ENCODE results near the gene PTPN6. TPM values are rescaled to one million over a fixed set of nuclear protein-coding genes. Genes with fewer than 3 reads are reported as not detected.
A peak's percentile ranks its signal among the peaks of the same experiment; 100 is the strongest.

PTPN6 gene
- total and polyA plus RNA-seq, 4 donors: 5.7 to 9.3 (median 8.2) TPM

DNA sequence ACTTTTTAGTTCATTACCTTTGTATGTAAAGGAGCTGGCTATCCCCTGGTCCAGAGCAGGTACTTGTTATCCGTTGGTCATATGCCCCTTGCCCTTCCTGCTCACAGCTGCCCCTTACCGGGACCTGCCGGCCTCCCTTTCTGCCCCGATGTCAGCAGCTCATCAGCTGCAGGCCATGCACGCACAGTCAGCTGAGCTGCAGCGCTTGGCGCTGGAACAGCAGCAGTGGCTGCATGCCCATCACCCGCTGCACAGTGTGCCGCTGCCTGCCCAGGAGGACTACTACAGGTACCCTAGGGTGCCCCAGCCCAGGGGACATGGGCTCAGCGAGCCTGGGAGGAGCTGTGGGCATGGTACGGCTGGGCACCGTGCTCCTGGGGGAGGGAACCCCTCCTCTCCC, 9.9 kb upstream of the PTPN6 start:
- Histone ChIP-seq H3K27ac (ENCODE audit: low read depth, low read length) (no peak overlapping the region), H3K4me1 (ENCODE audit: control insufficient read depth, insufficient read depth, low read length) (peaks cover 72% of the 10 kb centered on the region), H3K9me3 (ENCODE audit: control insufficient read depth, insufficient read depth, low read length) (no peaks in the 10 kb centered on the region), H3K36me3 (ENCODE audit: control insufficient read depth, insufficient read depth, low read length) (peaks cover 69% of the 10 kb centered on the region), H3K27me3 (ENCODE audit: control insufficient read depth, insufficient read depth, low read length) (no peaks in the 10 kb centered on the region), H3K4me3 (ENCODE audit: low read depth, low read length) (no peak overlapping the region)
- WGBS (ENCODE audit: insufficient coverage): 83% methylated on average over 10 of the region's 12 CpGs
- DNase-seq (ENCODE audit: low read depth in 4 of 6, low spot score in 6 of 6): no peak

- Histone ChIP-seq H3K4me3 (ENCODE audit: low read depth, low read length) (no peak overlapping the region), H3K4me1 (ENCODE audit: control insufficient read depth, insufficient read depth, low read length) (peaks cover 72% of the 10 kb centered on the region), H3K27ac (ENCODE audit: low read depth, low read length) (no peak overlapping the region), H3K36me3 (ENCODE audit: control insufficient read depth, insufficient read depth, low read length) (peaks cover 69% of the 10 kb centered on the region), H3K27me3 (ENCODE audit: control insufficient read depth, insufficient read depth, low read length) (no peaks in the 10 kb centered on the region), H3K9me3 (ENCODE audit: control insufficient read depth, insufficient read depth, low read length) (no peaks in the 10 kb centered on the region)
- 70% methylated on average over 2 of the region's 12 CpGs for WGBS (ENCODE audit: insufficient coverage)
- no peak for DNase-seq (ENCODE audit: low read depth in 4 of 6, low spot score in 6 of 6)
Observed at GRCh38 chr12:6941782-6942181, 9.4 kb upstream of the PTPN6 start.

- H3K36me3 ChIP-seq (ENCODE audit: control insufficient read depth, insufficient read depth, low read length): peaks cover 68% of the 10 kb centered on the region
- peak overlapping the region; percentile 99 for H3K27ac ChIP-seq (ENCODE audit: low read depth, low read length)
- 88% methylated on average over 11 of the region's 11 CpGs for WGBS (ENCODE audit: insufficient coverage)
- no peak for DNase-seq (ENCODE audit: low read depth in 4 of 6, low spot score in 6 of 6)
- H3K27me3 ChIP-seq (ENCODE audit: control insufficient read depth, insufficient read depth, low read length): no peaks in the 10 kb centered on the region
- H3K4me1 ChIP-seq (ENCODE audit: control insufficient read depth, insufficient read depth, low read length): peaks cover 69% of the 10 kb centered on the region
- H3K9me3 ChIP-seq (ENCODE audit: control insufficient read depth, insufficient read depth, low read length): no peaks in the 10 kb centered on the region
- no peak overlapping the region for H3K4me3 ChIP-seq (ENCODE audit: low read depth, low read length)
Observed at GRCh38 chr12:6942331-6942665, 8.9 kb upstream of the PTPN6 start.

- H3K9me3 ChIP-seq (ENCODE audit: control insufficient read depth, insufficient read depth, low read length): no peaks in the 10 kb centered on the region
- 0% methylated on average over 6 of the region's 13 CpGs for WGBS (ENCODE audit: insufficient coverage)
- H3K36me3 ChIP-seq (ENCODE audit: control insufficient read depth, insufficient read depth, low read length): peaks cover 65% of the 10 kb centered on the region
- DNase-seq (ENCODE audit: low read depth in 4 of 6, low spot score in 6 of 6): peak in 5 of 6 donors; percentile 70 to 98 (median 88)
- H3K4me1 ChIP-seq (ENCODE audit: control insufficient read depth, insufficient read depth, low read length): peaks cover 59% of the 10 kb centered on the region
- peak overlapping the region; percentile 96 for H3K4me3 ChIP-seq (ENCODE audit: low read depth, low read length)
- no peaks in the 10 kb centered on the region for H3K27me3 ChIP-seq (ENCODE audit: control insufficient read depth, insufficient read depth, low read length)
- H3K27ac ChIP-seq (ENCODE audit: low read depth, low read length): peak overlapping the region; percentile 99
Observed at GRCh38 chr12:6943389-6943721, 7.8 kb upstream of the PTPN6 start.

- Histone ChIP-seq H3K27me3 (ENCODE audit: control insufficient read depth, insufficient read depth, low read length) (no peaks in the 10 kb centered on the region), H3K36me3 (ENCODE audit: control insufficient read depth, insufficient read depth, low read length) (peaks cover 60% of the 10 kb centered on the region), H3K27ac (ENCODE audit: low read depth, low read length) (peak within 1 kb of the TSS; percentile 99), H3K4me3 (ENCODE audit: low read depth, low read length) (peak within 1 kb of the TSS; percentile 96), H3K4me1 (ENCODE audit: control insufficient read depth, insufficient read depth, low read length) (peaks cover 54% of the 10 kb centered on the region), H3K9me3 (ENCODE audit: control insufficient read depth, insufficient read depth, low read length) (no peaks in the 10 kb centered on the region)
- peak; percentile 61 to 96 (median 87) for DNase-seq (ENCODE audit: low read depth in 4 of 6, low spot score in 6 of 6)
- WGBS (ENCODE audit: insufficient coverage): under 1% methylated on average over 30 of the region's 31 CpGs
Observed at GRCh38 chr12:6943722-6944380, 7.3 kb upstream of the PTPN6 start, which contains the start of the genes C12orf57 and RNU7-1. TSS of gene C12orf57 (plus strand) at chr12:6944022. CDS start at chr12:6944122, 100 bp downstream. TSS of gene RNU7-1 (plus strand) at chr12:6943816.

DNA sequence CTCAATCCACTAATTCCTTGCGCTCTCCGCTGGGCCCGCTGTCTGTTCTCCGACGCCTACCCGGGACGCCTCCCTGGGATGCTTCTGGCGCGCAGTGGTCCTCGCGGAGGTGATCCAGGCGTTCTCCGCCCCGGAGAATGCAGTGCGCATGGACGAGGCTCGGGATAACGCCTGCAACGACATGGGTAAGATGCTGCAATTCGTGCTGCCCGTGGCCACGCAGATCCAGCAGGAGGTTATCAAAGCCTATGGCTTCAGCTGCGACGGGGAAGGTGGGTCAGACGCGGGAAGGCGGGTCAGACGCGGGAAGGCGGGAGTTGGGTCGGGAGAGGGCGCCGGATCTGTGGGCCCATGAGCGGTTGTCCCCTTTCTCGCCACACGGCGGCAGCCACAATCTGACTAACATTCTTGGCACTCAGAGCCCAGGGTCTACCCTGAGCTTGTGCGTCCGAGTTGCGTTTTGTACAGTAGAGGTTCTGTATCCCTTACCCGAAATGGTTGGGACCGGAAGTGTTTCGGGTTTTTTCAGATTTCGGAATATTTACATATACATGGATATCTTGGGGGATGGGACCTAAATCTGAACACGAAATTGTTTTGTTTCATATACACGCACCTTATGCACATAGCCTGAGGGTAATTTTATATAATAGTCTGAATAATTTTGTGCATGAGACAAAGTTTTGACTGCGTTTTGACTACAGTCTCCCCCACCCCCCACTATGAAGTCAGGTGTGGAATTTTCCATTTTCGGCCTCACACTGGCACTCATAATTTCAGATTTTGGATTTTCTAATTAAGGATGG, 6.6 kb upstream of the PTPN6 start:
- DNase-seq (ENCODE audit: low read depth in 4 of 6, low spot score in 6 of 6): peak in 5 of 6 donors; percentile 87 to 98 (median 89)
- WGBS (ENCODE audit: insufficient coverage): 0% methylated on average over 37 of the region's 48 CpGs
- Histone ChIP-seq H3K36me3 (ENCODE audit: control insufficient read depth, insufficient read depth, low read length) (peaks cover 53% of the 10 kb centered on the region), H3K4me3 (ENCODE audit: low read depth, low read length) (peak overlapping the region; percentile 96), H3K27me3 (ENCODE audit: control insufficient read depth, insufficient read depth, low read length) (no peaks in the 10 kb centered on the region), H3K9me3 (ENCODE audit: control insufficient read depth, insufficient read depth, low read length) (no peaks in the 10 kb centered on the region), H3K27ac (ENCODE audit: low read depth, low read length) (peak overlapping the region; percentile 99), H3K4me1 (ENCODE audit: control insufficient read depth, insufficient read depth, low read length) (peaks cover 51% of the 10 kb centered on the region)

DNA sequence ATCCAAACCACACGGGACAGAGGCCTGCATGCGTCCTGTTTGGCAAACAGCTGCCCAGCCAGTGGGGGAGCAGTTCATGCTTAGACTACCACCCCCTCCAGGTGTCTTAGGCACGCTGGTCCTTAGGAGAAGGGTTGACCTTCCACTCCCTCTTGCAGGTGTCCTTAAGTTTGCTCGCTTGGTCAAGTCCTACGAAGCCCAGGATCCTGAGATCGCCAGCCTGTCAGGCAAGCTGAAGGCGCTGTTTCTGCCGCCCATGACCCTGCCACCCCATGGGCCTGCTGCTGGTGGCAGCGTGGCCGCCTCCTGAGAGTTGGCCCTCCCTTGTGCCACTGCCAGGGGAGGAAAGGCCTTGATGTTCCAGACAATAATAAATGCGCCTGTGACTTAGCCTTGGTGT, 5.5 kb upstream of the PTPN6 start:
- DNase-seq (ENCODE audit: low read depth in 4 of 6, low spot score in 6 of 6): no peak
- no peaks in the 10 kb centered on the region for H3K27me3 ChIP-seq (ENCODE audit: control insufficient read depth, insufficient read depth, low read length)
- H3K36me3 ChIP-seq (ENCODE audit: control insufficient read depth, insufficient read depth, low read length): peaks cover 43% of the 10 kb centered on the region
- no peak overlapping the region for H3K4me3 ChIP-seq (ENCODE audit: low read depth, low read length)
- H3K9me3 ChIP-seq (ENCODE audit: control insufficient read depth, insufficient read depth, low read length): no peaks in the 10 kb centered on the region
- 85% methylated on average over 10 of the region's 11 CpGs for WGBS (ENCODE audit: insufficient coverage)
- peaks cover 51% of the 10 kb centered on the region for H3K4me1 ChIP-seq (ENCODE audit: control insufficient read depth, insufficient read depth, low read length)
- no peak overlapping the region for H3K27ac ChIP-seq (ENCODE audit: low read depth, low read length)

DNA sequence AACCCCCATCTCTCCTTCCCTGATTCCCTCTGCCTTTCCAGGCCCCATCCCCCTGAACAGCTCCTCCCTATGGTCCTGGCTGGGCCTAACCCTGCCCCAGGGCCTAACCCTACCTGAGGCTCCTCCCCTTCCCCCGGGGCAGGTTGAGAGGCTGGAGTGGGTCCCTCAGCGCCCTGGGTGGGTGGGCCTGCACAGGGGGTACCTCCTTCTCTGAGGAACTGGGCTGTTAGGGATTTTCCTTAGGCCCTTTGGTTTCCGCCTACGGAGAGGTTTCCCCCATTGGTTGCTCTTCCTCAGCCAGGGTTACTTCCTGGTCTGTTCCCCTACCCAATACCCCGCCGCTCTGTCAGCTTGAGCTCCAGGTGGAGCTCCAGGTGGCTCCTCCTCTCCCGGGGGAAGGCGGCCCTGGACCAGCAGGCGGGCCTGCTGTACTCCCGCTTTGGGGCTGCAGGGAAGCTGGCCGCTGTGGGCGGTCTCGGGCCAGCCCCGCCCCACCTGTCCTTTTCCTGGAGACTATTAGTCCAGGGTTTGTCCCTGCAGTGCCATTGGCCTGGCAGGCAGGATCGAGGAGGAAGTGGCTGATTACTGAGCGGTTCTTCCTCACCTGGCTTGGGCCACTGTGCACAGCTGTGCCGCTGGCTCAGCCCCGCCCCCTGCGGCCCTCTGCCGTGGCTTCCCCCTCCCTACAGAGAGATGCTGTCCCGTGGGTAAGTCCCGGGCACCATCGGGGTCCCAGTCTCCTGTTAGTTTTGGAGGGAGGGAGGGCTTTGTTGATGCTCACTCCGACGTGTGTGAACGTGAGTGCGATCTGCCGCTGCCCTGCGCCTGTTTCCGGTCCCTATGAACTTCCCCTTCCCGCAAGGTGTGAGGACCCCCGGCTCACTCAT, 4.9 kb upstream of the PTPN6 start:
- no peak for DNase-seq (ENCODE audit: low read depth in 4 of 6, low spot score in 6 of 6)
- Histone ChIP-seq H3K4me3 (ENCODE audit: low read depth, low read length) (no peak overlapping the region), H3K4me1 (ENCODE audit: control insufficient read depth, insufficient read depth, low read length) (peaks cover 50% of the 10 kb centered on the region)

GRCh38 chr12:6946920-6947374, 4.2 kb upstream of the PTPN6 start:
- WGBS (ENCODE audit: insufficient coverage): 94% methylated on average over 3 of the region's 8 CpGs
- H3K36me3 ChIP-seq (ENCODE audit: control insufficient read depth, insufficient read depth, low read length): peaks cover 30% of the 10 kb centered on the region
- DNase-seq (ENCODE audit: low read depth in 4 of 6, low spot score in 6 of 6): no peak
- H3K4me1 ChIP-seq (ENCODE audit: control insufficient read depth, insufficient read depth, low read length): peaks cover 44% of the 10 kb centered on the region
- H3K27me3 ChIP-seq (ENCODE audit: control insufficient read depth, insufficient read depth, low read length): no peaks in the 10 kb centered on the region
- H3K4me3 ChIP-seq (ENCODE audit: low read depth, low read length): no peak overlapping the region
- H3K9me3 ChIP-seq (ENCODE audit: control insufficient read depth, insufficient read depth, low read length): no peaks in the 10 kb centered on the region
- no peak overlapping the region for H3K27ac ChIP-seq (ENCODE audit: low read depth, low read length)

More for the DNA sequence above, 4.9 kb upstream of the PTPN6 start:
- no peak overlapping the region for H3K27ac ChIP-seq (ENCODE audit: low read depth, low read length)
- no peaks in the 10 kb centered on the region for H3K9me3 ChIP-seq (ENCODE audit: control insufficient read depth, insufficient read depth, low read length)
- 42% methylated on average over 21 of the region's 32 CpGs for WGBS (ENCODE audit: insufficient coverage)
- peaks cover 37% of the 10 kb centered on the region for H3K36me3 ChIP-seq (ENCODE audit: control insufficient read depth, insufficient read depth, low read length)
- no peaks in the 10 kb centered on the region for H3K27me3 ChIP-seq (ENCODE audit: control insufficient read depth, insufficient read depth, low read length)

Measured in spinal cord (tissue), 10 donors.